ENCODE data around the gene TJP2.

TJP2 gene

GRCh38 chr9:69319324-69320025 is 145.4 kb downstream of the TJP2 start (continued):
- TF ChIP-seq, protein P1, sequence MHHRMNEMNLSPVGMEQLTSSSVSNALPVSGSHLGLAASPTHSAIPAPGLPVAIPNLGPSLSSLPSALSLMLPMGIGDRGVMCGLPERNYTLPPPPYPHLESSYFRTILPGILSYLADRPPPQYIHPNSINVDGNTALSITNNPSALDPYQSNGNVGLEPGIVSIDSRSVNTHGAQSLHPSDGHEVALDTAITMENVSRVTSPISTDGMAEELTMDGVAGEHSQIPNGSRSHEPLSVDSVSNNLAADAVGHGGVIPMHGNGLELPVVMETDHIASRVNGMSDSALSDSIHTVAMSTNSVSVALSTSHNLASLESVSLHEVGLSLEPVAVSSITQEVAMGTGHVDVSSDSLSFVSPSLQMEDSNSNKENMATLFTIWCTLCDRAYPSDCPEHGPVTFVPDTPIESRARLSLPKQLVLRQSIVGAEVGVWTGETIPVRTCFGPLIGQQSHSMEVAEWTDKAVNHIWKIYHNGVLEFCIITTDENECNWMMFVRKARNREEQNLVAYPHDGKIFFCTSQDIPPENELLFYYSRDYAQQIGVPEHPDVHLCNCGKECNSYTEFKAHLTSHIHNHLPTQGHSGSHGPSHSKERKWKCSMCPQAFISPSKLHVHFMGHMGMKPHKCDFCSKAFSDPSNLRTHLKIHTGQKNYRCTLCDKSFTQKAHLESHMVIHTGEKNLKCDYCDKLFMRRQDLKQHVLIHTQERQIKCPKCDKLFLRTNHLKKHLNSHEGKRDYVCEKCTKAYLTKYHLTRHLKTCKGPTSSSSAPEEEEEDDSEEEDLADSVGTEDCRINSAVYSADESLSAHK (tag by site-specific recombination; IDR thresholded peaks at IDR 0.05): peak; percentile 79
- no peak for TF ChIP-seq HOXA7 (CRISPR knock-in tag; IDR thresholded peaks at IDR 0.05; ENCODE audit: borderline replicate concordance)
- TF ChIP-seq ZNF132 (tag by site-specific recombination; IDR thresholded peaks at IDR 0.05; ENCODE audit: borderline replicate concordance): no peak
- TF ChIP-seq ZNF37A (tag by site-specific recombination; IDR thresholded peaks at IDR 0.05): no peak
- no peak for TF ChIP-seq PRDM10 (tag by site-specific recombination; IDR thresholded peaks at IDR 0.05)

DNA sequence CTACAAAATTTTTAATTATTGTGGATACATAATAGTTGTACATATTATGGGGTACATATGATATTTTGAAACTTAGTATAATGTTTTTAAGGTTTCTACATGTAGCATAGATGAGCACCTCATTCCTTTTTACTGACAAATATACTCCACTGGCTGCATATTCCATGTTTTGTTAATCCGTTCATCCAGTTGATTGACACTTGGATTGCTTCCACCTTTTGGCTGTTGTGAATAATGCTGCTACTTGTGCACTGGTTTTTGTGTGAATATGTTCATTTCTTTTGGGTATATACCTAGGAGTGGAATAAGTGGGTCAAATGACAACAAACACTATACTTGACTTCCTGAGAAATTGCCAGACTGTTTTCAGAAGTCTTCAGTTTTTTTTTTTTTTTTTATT is 148.2 kb downstream of the TJP2 start:
- Histone ChIP-seq H3K36me3 (ENCODE audit: control insufficient read depth in 2 of 2, insufficient read depth in 1 of 2, low read length in 2 of 2) (no peaks in the 10 kb centered on the region), H3K4me1 (ENCODE audit: control insufficient read depth, insufficient read depth, low read length) (no peaks in the 10 kb centered on the region), H3K4me3 (ENCODE audit: low read depth, low read length) (no peak overlapping the region), H3K27ac (ENCODE audit: extremely low read depth, low read depth, low read length) (no peak overlapping the region), H3K9me3 (ENCODE audit: control insufficient read depth, insufficient read depth, low read depth, low read length) (no peaks in the 10 kb centered on the region)
- ChIA-PET CTCF (interaction anchor here (0.6 kb wide), 1 partner anchor 606 kb away, joined by 4 read pairs; no protein-coding TSS in a partner anchor), POLR2A (no interaction called here)
- no peak for TF ChIP-seq PRDM10 (tag by site-specific recombination; IDR thresholded peaks at IDR 0.05)
- no peak for TF ChIP-seq ZNF707 (tag by site-specific recombination; IDR thresholded peaks at IDR 0.05)
- no peak for TF ChIP-seq ZNF513 (tag by site-specific recombination; IDR thresholded peaks at IDR 0.05)
- no peak for TF ChIP-seq TCF7L2 (IDR thresholded peaks at IDR 0.05; ENCODE audit: borderline replicate concordance, low read depth, low read length)
- TF ChIP-seq ZBTB44 (tag by site-specific recombination; IDR thresholded peaks at IDR 0.05): no peak
- no peak for TF ChIP-seq ZNF394 (tag by site-specific recombination; IDR thresholded peaks at IDR 0.05; ENCODE audit: borderline replicate concordance)
- TF ChIP-seq ZNF239 (tag by site-specific recombination; IDR thresholded peaks at IDR 0.05): no peak
- TF ChIP-seq, protein P2, sequence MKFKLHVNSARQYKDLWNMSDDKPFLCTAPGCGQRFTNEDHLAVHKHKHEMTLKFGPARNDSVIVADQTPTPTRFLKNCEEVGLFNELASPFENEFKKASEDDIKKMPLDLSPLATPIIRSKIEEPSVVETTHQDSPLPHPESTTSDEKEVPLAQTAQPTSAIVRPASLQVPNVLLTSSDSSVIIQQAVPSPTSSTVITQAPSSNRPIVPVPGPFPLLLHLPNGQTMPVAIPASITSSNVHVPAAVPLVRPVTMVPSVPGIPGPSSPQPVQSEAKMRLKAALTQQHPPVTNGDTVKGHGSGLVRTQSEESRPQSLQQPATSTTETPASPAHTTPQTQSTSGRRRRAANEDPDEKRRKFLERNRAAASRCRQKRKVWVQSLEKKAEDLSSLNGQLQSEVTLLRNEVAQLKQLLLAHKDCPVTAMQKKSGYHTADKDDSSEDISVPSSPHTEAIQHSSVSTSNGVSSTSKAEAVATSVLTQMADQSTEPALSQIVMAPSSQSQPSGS (tag by site-specific recombination; IDR thresholded peaks at IDR 0.05; ENCODE audit: low read depth): no peak
- TF ChIP-seq WT1 (tag by site-specific recombination; IDR thresholded peaks at IDR 0.05): no peak
- TF ChIP-seq ZNF768 (tag by site-specific recombination; IDR thresholded peaks at IDR 0.05): no peak
- TF ChIP-seq, protein P3, sequence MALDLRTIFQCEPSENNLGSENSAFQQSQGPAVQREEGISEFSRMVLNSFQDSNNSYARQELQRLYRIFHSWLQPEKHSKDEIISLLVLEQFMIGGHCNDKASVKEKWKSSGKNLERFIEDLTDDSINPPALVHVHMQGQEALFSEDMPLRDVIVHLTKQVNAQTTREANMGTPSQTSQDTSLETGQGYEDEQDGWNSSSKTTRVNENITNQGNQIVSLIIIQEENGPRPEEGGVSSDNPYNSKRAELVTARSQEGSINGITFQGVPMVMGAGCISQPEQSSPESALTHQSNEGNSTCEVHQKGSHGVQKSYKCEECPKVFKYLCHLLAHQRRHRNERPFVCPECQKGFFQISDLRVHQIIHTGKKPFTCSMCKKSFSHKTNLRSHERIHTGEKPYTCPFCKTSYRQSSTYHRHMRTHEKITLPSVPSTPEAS (tag by site-specific recombination; IDR thresholded peaks at IDR 0.05): no peak
- no peak for TF ChIP-seq ZNF473 (tag by site-specific recombination; IDR thresholded peaks at IDR 0.05)
- no peak for TF ChIP-seq KLF17 (tag by site-specific recombination; IDR thresholded peaks at IDR 0.05)
- no peak for TF ChIP-seq KLF8 (tag by site-specific recombination; IDR thresholded peaks at IDR 0.05)
